ENCODE data around the gene SLC6A9. TPM values are rescaled to one million over a fixed set of nuclear protein-coding genes. Genes with fewer than 3 reads are reported as not detected.

SLC6A9 gene
- total and polyA plus RNA-seq, 2 donors (not counting 1 experiment from before 2014, with no cell fraction given): 0.28 to 5.5 TPM

- CTCF ChIA-PET: interaction anchor here (0.6 to 5.1 kb wide), 8 partner anchors 12 to 59 kb away, joined by 3 to 32 read pairs (median 4); partner anchors contain the start of gene DPH2
Observed at GRCh38 chr1:43993206-43993914, 37.9 kb downstream of the SLC6A9 start.

More at GRCh38 chr1:43993206-43993914, 37.9 kb downstream of the SLC6A9 start:
- DNase-seq (no peak), ATAC-seq (ENCODE audit: low read depth) (no peak)
- H2AFZ ChIP-seq (ENCODE audit: insufficient read depth, low read depth, low read length, poor library complexity, severe bottlenecking): peak overlapping the region; percentile 22
- H3K9ac ChIP-seq (ENCODE audit: low read length): no peak overlapping the region
- no peaks in the 10 kb centered on the region for H3K27me3 Mint-ChIP-seq
- H3K4me3 ChIP-seq (ENCODE audit: control extremely low read depth in 1 of 5, extremely low read depth in 1 of 5, insufficient read depth in 1 of 5, low read depth in 2 of 5, low read length in 4 of 5): no peak overlapping the region
- H3K4me1 Mint-ChIP-seq: peaks cover 38% of the 10 kb centered on the region
- peak overlapping the region; percentile 29 for H3K4me2 ChIP-seq (replicated peaks; ENCODE audit: low read depth, low read length, poor library complexity, severe bottlenecking)
- H3K4me1 ChIP-seq (ENCODE audit: control insufficient read depth in 2 of 2, insufficient read depth in 2 of 2, low read length in 2 of 2): peaks cover 22 to 44% of the 10 kb centered on the region in 2 donors
- H3K9me3 Mint-ChIP-seq (ENCODE audit: insufficient read depth): no peaks in the 10 kb centered on the region
- no peak overlapping the region for H3K27ac ChIP-seq (ENCODE audit: low read length in 2 of 2)
- POLR2A ChIA-PET: interaction anchor here (1.4 kb wide), 1 partner anchor 34 kb away, joined by 3 read pairs; no protein-coding TSS in a partner anchor
- H3K36me3 ChIP-seq (replicated peaks in 1 of 2; ENCODE audit: control extremely low read depth in 1 of 2, control insufficient read depth in 1 of 2, extremely low read depth in 1 of 2, insufficient read depth in 2 of 2, low read length in 1 of 2): no peaks in the 10 kb centered on the region
- H3K9me3 ChIP-seq (ENCODE audit: control extremely low read depth in 1 of 3, control insufficient read depth in 2 of 3, insufficient read depth in 1 of 3, low read length in 2 of 3): no peaks in the 10 kb centered on the region
- no peak for TF ChIP-seq EZH2 (IDR thresholded peaks at IDR 0.05; ENCODE audit: borderline replicate concordance, insufficient read depth, low read depth, low read length, poor library complexity, severe bottlenecking)
- TF ChIP-seq CTCF (IDR thresholded peaks at IDR 0.05): no peak
- H3K79me2 ChIP-seq (ENCODE audit: control insufficient read depth, insufficient read depth, low read length): no peaks in the 10 kb centered on the region
- intact Hi-C loops (cut with micrococcal nuclease): loop anchor here (5.0 kb wide), 1 partner anchor 286 kb away; the partner anchor contains the start of gene ST3GAL3
- H3K4me3 Mint-ChIP-seq: peak overlapping the region; percentile 69
- H4K20me1 ChIP-seq (ENCODE audit: control insufficient read depth, insufficient read depth, low read length, poor library complexity, severe bottlenecking): no peaks in the 10 kb centered on the region
- H3K27ac Mint-ChIP-seq: peak overlapping the region; percentile 77
- no peaks in the 10 kb centered on the region for H3K27me3 ChIP-seq (replicated peaks in 1 of 4; ENCODE audit: control extremely low read depth in 1 of 4, control insufficient read depth in 3 of 4, insufficient read depth in 4 of 4, low read length in 3 of 4)
- WGBS (ENCODE audit: insufficient coverage): 91% methylated on average over 6 of the region's 9 CpGs

All from B cell (primary cell).